GM19099 (cell line): Measurements from ENCODE around the gene EEF1AKMT1.

Experiments used
- POLR2A ChIP-seq: IDR thresholded peaks from 3 replicates; pipeline ENCODE4 v1.6.1; 2011; ENCODE audit warnings: low read depth; ENCODE audit not compliant: insufficient read length; ENCODE audit errors: extremely low read depth

Gene EEF1AKMT1

GRCh38 chr13:20773194-20774080 lies at the start of gene EEF1AKMT1:
TSS of gene EEF1AKMT1 (minus strand) at chr13:20773961. CDS start at chr13:20757598, 16,363 bp downstream.
- TF ChIP-seq POLR2A: peak; percentile 97

GRCh38 chr13:20823071-20823470 lies 49.3 kb upstream of the EEF1AKMT1 start:
- TF ChIP-seq POLR2A: no peak

GRCh38 chr13:20822406-20822805 lies 48.6 kb upstream of the EEF1AKMT1 start:
- no peak for TF ChIP-seq POLR2A

- TF ChIP-seq POLR2A: no peak
Measured at GRCh38 chr13:20819715-20820114, 46.0 kb upstream of the EEF1AKMT1 start.

GRCh38 chr13:20815464-20815863 lies 41.7 kb upstream of the EEF1AKMT1 start:
- no peak for TF ChIP-seq POLR2A

- TF ChIP-seq POLR2A: no peak
Measured at GRCh38 chr13:20814224-20814910, 40.6 kb upstream of the EEF1AKMT1 start.

GRCh38 chr13:20812890-20813289 lies 39.1 kb upstream of the EEF1AKMT1 start:
- no peak for TF ChIP-seq POLR2A

- TF ChIP-seq POLR2A: no peak
Measured at GRCh38 chr13:20810808-20811207, 37.0 kb upstream of the EEF1AKMT1 start.

GRCh38 chr13:20808874-20809273 lies 35.1 kb upstream of the EEF1AKMT1 start:
- no peak for TF ChIP-seq POLR2A

- no peak for TF ChIP-seq POLR2A
Measured at GRCh38 chr13:20803180-20803965, 29.6 kb upstream of the EEF1AKMT1 start.

GRCh38 chr13:20801707-20802106 lies 27.9 kb upstream of the EEF1AKMT1 start:
- no peak for TF ChIP-seq POLR2A

GRCh38 chr13:20799726-20800416 lies 26.1 kb upstream of the EEF1AKMT1 start:
- no peak for TF ChIP-seq POLR2A

- TF ChIP-seq POLR2A: no peak
Measured at GRCh38 chr13:20798027-20798426, 24.3 kb upstream of the EEF1AKMT1 start.

GRCh38 chr13:20796791-20797508 lies 23.2 kb upstream of the EEF1AKMT1 start:
- TF ChIP-seq POLR2A: no peak
